IPS-11a (cell line): ENCODE measurements around the gene QSOX1.

ENCODE experiments used
- H3K4me3 ChIP-seq: one replicate; pipeline ENCODE4 v1.5.1; 2013; ENCODE audit warnings: low read depth, low read length, control low read depth

QSOX1 gene

DNA sequence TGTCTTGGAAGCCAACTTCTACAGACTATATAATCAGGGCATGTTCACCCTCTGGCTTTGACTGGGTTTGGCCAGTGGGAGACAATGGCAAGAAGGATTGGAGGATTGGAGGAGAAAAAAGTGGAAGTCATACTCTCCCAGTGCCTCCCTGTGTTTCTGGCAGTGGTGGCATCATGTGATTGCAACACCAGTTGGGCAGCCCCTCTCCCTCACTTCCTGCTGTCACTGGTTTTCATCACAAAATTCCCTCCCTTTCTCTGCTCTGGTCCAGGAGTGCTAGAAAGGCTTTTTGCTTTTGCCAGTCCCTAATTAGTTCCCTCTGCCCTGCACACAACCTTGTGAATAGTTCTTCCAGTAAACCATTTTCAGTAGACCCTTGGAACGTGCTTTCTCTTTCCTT is 3.7 kb upstream of the QSOX1 start:
- no peak overlapping the region for H3K4me3 ChIP-seq

DNA sequence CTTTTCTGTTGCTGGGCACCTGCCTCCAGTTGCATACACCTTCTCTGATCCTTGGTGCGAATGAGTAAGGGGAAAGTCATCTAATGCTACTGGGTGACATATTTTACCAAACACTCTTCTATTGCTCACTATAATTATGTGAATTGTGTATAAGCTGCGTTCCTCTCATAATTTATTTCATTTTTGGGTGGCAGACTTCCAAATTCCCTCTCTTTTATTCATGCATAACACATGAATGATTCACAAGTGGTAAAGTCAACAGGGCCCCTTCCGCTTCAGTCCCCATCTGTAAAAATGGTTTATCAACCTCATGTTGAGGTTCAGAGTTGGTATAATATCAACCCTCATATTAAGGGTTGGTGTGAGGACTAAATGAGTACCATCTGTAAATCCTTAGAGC is 3.2 kb upstream of the QSOX1 start:
- H3K4me3 ChIP-seq: no peak overlapping the region

DNA sequence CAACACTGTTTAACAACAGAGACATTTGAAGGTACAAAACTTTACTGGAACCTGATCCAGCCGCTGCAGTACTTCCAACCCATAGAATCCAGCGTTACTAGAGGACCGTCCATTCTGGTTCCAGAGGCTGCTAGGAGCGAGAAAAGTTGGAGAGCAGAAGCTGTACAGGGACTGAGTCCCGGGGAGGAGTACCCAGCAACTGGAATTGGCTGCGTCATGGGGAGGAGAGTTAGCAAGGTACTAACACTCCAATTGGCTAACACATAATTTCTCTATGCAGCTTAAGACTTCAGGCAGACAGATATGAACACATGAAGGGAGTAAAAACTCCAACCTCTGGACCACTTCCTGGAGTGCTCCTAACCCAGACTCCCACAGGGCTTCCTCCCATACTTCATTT is 2.1 kb upstream of the QSOX1 start:
- H3K4me3 ChIP-seq: no peak overlapping the region

DNA sequence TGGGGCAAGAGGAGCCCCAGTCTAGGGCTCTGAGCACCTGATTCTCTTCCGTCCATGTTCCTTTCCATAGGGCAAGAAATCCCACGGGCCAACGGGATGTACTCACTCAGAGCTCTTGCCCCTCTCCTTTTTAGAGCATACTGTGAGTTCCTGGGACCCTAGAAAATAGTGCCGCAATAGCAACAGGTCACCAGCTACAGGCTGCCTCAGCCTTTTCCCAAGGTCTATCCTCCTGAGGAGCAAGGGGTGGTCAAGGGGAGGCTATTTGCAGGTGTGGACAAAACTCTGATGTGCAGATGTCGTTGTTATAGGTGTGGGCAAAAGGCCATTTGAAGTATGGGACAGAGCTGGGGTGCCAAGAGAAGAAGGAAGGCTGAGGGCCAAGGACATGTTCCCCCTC is 1.6 kb upstream of the QSOX1 start:
- no peak overlapping the region for H3K4me3 ChIP-seq

DNA sequence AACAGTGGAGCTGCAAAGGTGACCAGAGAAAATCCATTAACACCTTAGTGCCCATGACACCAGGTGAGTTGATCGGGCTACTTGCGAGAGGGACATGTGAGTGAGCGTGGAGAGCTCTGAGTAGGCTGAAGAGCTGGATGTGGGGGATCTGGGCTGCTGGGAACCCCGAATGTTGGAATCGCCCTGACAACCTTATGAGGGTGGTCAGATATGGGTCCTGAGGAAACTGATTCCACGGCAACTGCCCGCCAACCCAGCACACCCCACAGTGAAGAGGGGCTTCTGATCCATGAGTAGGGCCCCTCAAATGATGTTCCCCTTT is 705 bp upstream of the QSOX1 start:
- peak overlapping the region; percentile 73 for H3K4me3 ChIP-seq

DNA sequence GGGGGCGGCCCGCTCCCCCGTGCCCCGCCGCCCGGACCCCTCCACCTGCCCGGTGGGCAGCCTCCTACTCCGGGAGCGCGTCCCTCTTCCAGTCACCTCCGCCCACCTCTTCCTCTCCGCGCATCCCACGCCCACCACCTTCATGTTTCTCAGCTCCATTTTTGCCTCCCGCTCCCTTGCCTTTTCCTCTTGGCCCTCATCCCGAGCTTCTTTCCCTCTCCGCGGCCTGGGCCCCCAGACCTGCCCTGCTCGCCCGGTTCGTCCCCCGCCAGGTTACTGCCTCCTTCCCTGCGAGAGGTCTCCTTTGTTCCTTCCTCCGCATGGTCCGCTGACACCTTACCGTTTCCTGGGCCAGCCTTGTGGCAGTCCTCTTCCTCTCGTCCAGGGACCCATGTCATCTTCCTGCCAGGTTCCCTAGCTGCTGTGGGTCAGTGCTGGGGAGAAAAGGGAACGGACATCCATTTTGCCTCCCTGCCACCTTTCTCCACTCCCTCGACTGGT is 563 bp downstream of the QSOX1 start:
- H3K4me3 ChIP-seq: peak overlapping the region; percentile 71

DNA sequence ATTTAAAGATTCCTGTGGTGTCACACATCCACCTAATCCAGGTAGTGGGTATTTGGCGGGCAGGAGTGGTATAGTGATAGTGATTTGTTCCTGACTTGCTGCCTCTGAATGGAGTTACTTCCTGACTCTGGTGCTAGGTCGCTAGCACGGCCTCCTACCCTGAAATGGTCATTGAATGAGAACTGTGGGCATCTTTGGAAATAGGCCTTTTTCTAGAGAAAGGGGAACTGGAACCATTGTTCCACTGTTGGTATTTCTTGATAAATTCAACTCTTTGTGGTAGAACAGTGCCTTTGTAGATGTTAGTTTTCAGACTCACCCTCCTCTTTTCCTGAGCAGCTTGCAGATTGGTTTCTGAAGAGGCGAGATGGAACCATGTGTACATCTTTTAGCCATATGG is 1.5 kb downstream of the QSOX1 start:
- no peak overlapping the region for H3K4me3 ChIP-seq

DNA sequence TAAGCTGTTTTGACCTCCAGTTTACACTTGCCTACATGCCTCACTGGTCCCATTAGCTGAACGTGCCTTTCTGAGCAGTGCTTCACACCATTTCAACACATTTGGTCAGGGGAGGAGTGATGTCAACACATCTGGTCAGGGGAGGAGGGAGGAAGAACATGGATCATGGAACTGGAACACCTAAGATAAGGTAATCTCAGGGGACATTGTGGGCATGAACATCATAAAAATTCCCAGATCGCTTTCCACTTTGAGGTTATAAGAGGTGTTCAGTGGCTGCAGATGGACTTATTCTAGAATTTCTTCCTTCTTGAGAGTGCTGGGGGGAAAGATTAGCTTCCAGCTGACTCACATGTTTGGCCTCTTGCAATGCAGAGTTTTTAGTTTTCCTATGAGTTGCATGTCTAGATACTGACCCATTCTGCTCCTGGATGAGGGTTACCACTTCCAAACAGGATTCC is 2.0 kb downstream of the QSOX1 start:
- no peak overlapping the region for H3K4me3 ChIP-seq

DNA sequence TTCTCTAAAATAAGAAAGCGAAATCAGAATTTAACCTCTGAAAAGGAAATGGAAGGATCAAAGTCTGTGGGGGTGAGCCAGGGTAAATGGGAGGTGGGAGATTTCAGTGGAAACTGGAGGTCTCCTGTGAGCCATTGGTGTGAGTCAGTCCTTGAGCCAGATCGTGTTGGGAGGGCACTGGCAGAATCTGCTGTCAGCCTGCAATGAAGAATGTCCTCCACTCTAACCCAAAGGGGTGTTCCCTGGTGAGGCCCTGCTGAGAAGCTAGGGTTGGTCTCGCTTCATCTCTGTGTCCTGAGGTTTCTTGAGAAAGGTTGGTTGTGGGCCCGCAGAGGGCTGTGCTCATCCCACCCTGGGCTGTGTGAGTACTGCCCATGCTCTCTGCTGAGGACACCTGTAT is 2.4 kb downstream of the QSOX1 start:
- H3K4me3 ChIP-seq: no peak overlapping the region

DNA sequence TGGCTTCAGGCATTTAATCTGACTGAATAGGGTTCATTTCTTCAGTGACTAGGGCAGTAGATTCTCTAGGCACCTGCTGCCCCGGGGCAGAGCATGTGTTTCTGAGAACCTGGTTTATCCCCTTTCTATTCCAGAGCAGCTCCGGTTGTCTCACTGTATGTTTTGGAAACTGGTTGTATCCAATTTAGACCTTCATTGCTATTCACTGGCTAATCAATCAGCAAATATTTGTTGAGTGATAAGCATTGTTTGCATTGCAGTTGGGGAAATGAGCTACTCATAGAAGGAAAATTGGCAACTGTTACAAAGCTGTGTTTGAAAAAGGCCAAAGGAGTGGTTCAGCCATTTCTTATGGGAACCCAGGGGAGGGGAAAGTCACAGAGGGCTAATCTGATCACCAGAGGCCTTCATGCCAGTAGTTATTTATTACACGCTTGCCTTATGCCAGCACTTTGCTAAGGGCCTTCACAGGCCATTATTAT is 2.9 kb downstream of the QSOX1 start:
- H3K4me3 ChIP-seq: no peak overlapping the region

DNA sequence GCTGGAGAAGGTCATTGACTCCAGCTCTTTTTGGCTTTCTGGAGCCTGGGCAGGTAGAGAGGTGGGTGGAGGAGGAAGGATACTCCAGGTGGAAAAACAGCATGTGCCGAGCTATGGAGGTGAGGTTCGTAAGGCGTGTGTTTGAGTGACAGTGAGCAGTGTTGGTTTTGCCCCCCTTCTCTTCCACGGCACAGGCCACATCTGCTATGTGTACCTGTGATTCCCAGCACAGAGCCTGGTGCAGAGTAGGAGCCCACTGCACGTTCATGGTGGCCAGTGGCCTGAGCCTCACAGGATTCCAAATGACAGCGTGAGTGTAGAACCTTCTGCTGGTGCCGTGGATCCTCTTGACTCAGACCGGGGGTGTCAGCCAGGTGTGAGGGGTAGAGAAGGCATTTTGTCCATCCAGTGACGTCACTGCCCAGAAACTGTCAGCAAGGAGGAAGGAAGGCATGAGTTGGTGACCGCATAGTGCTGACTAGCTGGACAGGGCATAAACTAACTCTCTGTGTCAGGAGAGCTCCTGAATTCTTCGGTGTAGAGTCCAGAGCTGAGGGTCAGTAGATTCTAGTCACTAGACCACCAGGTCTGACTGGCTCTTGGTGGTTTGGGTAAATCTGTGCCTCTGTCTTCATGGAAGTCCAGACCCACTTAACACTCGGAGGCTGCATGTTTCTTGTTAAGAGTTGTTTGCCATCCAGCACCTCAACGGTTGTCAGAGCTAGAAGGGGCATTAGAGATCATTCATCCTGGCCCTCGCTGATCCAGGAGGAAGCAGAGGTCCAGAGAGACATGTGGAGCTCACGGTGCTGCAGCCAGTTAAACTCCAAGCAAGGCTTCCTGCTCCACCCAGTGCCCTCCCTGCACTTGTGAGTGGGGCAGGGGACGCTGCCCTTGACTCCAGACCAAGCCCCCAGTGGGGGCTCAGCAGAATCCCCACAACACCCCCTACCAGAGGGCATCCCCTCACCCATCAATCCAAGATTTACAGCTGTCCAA is 3.8 kb downstream of the QSOX1 start:
- no peak overlapping the region for H3K4me3 ChIP-seq

DNA sequence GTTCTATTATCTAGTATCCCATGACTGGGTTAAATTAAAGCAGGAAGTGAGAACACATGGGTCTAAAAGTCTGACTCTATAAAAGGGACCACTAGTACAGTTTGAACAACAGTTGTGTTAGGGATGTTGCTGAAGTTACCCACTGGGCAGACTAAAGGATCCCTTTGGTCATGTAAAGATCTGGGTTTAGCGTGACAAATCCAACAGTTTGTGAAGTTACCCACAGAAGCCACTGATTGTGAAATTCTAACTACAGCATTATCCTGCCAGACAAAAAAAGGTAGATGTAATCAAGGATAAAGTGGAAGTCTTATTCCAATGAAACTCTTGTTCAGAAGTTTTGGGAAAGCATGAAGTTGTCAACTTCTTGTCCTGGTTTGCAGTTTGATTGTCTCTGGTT is 5.7 kb downstream of the QSOX1 start:
- no peak overlapping the region for H3K4me3 ChIP-seq

DNA sequence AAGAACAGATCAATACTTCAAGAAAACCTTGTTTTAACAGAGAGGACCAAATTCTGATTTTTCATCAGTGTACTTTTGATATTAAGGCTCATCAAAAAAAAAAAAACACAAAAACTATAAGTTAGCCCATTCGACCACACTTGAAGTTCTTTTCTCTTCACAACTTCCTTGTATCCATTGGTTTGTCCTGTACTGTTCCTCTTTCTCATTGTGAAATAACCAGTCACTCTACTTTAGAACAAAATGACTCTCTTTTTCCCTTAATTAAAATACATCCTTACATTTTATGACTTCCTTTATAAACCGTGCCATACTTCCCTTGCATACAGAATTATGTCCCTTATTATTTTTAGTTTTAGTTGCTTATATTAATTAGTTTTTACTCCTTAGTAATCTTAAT is 8.4 kb downstream of the QSOX1 start:
- H3K4me3 ChIP-seq: no peak overlapping the region

DNA sequence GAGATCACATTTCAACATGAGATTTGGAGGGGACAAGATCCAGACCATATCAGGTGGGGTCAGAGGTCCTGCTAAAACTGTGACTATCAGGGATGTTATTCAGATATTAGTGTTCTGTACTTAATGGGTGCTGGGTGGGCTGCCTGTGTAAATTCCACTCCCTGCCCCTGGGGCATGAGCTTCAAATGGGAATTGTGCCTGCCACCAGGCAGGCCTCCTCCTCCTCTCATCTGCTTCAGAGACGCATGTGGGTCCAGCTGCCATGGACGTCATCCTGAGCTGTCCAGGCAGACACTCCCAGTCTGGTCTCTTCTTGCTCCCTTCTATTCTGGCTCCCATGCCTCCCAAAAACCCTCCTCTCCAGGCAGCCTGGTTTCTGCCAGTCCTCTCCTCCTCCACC is 10.4 kb downstream of the QSOX1 start:
- no peak overlapping the region for H3K4me3 ChIP-seq

DNA sequence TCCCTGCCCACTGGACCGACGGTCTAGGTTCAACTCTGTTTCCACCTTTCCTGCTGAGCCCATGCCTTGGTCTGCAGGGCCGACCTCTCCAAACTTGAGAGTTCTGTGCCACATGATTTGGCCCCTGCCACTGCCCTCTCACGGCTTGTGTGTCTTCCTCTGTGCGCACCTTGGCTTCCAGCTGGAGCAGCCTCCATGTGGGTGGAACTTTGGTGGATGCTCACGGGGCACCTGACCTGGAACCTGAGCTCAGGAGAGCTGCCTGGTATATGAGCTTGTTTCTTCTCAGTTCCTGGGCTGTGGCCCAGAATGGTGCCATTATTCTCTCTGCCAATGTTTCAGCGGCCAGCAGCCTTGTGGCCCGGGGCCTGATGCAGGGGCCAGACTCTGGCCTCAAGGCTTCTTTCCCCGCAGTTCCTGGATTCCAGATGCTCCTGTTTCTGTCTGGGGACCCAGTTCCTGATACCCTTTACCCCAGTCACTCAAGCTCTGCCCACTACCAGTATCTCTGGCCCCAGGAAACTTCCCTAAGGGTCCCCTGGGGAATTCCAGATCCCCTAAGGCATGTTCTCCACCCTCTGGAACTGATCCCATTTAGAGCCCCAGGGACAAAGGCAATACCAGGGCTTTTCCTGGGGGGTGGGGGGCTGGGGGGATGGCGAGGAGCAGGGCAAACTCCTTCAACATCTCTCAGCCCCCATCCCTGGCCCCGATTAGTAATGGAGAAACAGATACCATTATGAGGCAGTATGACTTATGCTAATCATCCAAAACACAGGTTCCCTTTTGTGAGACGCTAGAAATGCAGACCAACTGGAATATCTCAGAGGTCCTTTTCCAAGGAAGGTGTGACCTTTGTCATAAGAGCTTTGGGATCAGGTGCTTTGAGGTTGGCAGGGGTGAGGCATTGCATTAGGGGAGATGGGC is 11.1 kb downstream of the QSOX1 start:
- no peak overlapping the region for H3K4me3 ChIP-seq

DNA sequence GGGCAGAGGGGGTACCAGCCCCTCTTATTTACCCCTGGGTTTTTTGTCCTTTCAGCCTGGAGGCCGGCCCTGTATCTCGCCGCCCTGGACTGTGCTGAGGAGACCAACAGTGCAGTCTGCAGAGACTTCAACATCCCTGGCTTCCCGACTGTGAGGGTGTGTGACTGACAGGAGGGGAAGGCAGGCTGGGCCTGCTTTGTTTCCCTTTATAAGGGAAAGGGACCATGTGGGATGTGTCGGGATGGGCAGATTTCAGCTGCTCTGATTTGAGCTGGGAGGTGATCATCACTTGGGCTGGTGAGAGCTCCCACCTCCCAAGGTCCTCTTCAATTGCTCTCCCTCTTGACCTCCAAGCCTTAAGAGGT is 11.7 kb downstream of the QSOX1 start:
- H3K4me3 ChIP-seq: no peak overlapping the region

DNA sequence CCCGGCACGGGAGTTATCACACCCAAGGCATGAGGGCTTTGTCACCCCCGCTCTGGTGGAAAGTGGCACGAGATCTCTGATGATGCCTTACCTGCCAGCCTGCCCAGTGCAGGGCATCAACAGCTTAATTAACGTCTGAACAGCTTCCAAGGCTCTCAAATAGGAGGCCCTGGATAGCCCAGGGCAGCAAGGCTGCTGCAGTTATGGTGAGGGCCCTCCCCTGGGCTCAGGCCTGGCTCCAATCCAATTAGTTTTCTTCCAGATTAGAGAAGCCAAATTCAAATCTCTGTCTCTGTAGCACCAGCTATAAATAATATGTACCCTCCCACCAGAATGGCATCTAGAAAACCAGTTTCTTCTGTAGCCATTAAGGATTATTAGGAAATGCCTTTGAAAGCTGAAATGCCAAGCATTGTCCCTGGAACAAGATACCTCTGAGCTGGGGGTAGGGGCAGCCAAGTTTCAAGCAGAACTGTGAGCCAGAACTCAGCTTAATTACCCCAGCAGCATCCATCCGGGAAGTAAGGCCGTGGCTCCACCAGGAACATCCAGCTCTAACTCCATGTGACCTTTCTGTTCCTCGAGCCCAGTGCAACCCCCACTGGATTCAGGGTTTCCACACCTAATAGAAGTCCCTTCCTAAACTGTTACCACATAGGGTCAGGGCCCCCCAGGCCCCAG is 12.5 kb downstream of the QSOX1 start:
- no peak overlapping the region for H3K4me3 ChIP-seq

DNA sequence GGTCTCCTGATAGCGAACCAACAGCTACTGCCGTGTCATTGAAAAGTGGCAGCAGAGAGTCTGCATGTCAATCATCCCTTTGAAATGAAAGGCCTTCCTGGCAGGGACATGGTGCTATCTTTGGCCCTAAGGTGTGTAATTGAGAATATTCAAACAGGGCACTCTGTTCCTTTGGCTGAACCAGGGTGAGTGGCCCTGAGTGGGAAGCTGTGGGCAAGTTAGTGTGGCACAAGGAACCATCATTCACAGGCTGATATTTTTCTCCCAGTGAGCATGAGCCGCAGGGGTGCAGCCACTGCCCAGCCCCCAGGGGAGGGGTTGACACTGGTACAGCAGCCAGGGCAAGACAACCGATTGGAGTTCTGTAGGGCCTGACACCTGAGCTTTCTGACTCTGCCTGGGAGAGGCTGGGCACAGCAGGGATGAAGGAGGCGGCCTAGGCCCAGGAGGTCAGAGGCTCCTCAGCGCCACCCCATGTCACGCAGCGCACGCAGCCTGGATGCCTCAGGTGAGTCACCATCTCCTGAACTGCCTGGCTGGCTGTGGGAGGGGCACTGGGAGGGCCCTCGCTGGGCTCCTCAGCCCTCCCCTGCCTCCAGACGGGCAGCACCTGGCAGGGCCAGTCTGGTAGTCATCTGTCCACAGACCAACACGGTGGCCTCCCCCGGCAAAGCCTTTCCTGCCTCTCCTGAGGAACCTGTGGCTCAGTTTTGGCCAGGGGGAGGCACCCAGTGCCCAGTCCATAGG is 13.2 kb downstream of the QSOX1 start:
- no peak overlapping the region for H3K4me3 ChIP-seq

DNA sequence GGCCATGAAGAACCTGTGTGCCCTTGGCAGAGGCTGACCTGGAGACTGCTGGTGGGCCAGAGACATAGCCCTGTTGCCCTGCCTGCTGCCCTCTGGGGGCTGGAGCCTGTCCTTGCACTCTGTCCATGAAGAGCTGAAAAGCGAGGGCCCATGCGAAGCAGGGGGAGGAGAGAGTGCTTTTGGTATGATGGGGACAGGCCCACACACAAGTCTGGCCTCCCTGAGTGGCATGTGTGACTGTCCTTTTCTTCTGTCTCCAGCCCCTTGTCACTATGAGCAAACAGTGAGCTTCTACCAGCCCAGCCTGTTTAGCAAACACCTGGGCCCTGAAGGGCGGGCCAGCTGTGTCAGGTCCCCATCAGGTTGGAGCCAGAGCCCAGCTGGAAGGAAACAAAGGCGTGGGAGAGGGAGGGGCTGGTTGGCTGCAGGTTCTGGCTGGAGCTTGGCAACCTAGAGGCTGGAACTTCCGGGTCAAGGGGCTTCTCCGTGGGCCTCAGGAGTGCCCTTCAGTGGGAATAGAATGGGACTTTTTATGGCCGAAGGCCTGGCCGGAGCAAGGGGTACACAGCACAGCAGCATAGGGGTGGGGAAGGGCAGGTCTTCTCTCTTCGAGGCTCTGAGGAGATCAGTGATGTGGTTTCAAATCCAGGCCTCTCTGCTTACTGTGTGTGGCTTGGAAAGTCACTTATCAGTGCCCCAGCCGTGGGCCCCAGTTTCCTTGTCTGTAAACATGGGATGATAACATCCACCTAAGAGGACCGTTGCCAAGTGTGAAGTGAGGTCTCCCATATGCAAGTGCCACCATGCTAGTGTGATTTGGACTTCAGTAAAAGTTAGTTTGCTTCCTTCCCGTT is 14.3 kb downstream of the QSOX1 start:
- H3K4me3 ChIP-seq: no peak overlapping the region
